AML-193 (cell line): ENCODE results near the gene CHMP6.

Source experiments
- DNase-seq, 2 experiments: peaks; one replicate each; lab custom pipeline; 2025; lab: John Stamatoyannopoulos, UW

CHMP6 gene

DNA sequence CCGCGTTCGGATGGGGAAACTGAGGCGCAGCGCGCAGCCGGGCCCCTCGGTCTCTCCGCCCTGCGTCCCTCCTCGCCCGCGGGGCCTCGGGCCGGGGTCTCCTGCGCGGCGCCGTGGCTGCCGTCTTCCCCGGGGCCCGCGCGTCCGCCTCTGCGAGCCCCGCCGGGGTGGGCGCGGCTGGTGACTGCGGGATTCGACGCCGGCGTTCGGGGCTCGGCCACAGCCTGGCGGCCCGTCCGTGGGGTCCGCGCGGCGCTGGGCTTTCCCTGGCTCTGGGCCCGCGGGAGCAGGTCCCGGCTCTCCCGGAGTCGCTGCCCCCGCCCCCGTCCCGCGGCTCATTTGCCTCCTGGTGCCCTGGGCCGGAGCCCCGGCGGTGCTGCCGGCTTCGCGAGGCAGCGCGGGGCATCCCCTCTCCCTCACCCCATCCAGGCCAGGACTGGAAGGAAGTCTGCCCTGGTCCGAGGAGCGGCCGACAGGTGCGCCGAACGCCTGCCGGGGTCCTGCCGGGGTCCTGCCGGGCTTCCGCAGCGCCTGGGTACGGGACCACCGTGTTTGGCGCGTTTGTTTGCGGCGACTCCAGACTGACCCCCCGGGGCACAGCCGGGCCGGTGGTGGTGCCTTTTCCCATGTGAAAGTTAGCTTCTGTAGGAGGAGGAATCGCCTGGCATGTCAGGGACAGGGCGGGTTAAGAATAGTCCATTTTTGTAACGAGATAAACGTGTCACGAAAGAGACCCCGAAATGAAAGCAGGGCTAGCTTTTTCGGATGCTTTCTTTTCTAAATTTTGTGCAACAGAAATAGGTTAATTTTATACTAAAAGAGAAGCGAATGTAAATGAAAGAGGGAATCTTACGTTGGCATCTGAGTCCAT, 671 bp downstream of the CHMP6 start:
- DNase-seq = no peak

DNA sequence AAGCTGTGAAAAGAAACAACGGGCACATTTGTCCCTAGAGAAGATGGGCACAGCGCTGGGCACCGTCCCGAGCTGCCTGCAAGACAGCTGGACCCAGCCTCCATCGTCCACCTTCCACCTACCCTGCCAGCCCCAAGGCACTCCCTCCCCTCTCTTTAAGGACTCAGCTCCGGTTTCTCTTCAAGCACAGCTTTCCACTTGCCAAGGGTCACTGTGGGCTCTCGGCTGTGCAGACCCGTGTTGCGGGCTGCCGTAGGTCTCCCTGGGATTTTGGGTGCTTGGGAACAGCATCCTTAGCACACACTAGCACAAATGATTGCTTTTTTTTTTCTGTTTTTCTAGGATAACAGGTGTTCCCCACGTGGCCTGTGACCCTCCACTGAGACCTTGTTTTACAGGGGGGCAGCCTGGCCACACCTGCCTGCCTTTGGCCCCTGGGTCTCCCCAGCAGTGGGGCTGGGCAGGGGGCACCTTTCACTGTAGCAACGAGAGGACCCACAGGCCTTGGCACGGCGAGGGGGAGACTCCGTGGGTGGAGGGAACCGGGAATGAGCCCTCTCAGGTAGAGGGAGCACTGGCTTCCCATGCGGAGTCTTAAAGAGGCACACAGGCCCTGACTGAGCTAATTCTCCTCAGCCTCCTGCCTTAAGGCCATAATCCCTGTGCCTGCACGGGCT, 1.4 kb downstream of the CHMP6 start:
- DNase-seq = no peak

DNA sequence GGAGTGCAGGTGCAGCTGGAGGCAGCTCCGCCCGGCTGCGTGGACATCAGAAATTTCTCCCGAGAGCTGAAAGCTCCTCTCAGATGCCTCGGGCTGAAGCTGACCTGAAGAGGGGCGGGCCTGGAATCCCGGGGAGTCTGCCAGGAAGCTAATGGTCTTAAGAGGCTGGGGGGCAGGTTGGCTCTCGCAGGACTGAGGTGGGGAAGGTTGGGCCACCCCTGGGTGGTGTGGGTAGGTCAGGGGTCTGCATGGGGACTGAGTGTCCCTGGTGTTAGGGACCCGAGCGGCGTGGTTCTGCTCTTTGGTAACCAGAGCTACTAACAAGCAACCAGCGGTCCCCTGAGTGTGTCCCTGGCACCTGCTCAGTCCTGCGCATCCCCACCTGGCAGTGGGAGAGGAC, 3.5 kb downstream of the CHMP6 start:
- no peak for DNase-seq

DNA sequence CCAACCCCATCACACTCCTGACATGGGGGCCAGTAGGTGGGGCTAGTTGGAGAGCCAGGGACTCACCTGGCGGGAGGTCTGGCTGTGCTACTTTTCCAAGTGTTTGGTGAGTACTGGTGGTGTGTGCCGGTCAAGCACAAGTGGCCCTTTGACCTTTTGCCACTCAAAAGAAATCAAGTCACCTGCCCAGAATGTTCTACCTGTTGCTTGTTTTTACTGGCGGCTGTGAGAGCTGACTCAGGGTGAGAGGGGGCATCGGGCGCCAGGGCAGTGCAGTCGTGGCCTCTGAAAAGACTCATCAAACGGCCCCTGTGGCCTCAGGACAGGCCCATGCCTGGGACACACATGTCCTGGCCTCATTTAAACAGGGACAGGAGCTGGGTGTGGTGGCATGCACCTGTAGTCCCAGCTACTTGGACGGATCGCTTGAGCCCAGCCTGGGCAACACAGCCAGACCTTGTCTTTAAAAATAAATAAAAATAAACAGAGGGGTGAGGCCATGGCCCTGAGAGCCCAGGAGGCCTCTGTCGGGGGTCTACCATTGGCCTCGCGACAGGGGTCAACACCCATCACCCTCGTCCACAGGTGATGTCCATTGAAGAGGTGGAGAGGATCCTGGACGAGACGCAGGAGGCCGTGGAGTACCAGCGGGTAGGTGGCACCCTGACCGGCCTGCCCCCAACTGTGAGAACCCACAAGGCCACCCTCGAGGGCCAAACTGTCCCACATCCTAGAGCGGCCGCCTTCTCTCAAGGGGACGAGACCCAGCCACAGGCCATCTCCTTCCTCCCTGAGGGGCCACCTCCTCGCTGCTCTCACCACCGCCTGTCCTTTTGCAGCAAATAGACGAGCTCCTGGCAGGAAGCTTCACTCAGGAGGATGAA, 5.0 kb downstream of the CHMP6 start:
- no peak for DNase-seq

DNA sequence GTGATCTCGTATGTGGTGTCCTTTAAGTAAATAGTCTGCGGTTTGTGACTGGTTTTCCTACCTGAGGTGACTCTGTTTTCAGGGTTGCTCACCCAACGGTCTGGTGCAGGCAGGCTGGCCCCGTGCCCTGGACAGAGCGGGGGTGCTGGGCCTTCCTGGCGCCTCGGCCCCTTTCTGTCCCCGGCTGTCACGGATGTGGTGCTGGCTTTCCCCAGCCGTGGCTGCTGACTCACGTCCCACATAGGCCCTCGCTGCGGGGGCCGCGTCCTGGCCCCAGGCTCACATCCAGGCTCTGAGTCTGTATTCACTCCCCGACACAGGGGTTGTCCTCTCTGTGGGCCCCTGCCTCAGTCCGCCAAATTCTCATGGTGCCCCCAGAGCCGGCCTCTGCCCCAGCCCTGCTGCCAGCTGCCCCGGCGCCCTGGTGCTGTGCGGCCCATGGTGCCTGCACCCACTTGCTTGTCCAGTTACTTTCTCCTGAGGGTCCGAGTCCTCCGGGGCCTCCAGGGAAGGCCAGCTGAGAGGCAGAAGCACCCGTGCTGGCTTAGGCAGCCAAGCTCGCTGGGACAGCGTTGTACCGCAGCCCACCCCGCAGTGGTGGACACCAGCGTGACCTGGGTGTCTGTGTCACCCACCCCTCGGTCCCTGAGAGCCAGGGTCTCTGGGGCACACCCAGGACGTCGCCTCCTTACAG, 5.9 kb downstream of the CHMP6 start:
- no peak for DNase-seq

DNA sequence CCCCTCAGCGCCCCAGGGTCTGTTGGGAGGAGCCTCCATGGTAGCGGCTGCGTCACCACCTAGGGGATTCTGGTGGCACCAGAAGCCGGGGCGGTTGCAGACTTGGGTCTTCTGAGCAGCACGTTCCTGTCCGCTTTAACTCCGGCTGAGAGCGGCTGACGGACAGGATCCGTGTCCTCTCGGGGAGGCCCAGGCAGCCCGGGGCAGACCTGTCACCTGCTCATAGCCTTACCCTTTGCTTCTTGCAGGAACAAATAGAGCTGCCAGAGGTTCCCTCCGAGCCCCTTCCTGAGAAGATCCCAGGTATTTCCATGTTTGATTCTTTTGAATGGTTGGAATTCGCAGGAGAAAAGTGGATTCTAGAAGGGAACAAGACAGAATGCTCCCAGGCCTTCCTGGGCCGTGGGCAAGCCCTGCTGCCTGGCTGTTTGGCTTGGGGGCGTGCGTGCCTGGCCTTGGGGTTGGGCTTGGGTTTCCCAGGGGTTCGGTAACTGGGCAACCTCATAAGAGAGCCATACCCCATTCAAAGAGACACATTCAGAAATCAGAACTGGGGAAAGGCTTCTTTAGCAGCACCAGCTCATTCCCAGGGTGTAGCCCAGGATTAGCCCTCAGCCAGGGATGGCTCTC, 6.6 kb downstream of the CHMP6 start:
- no peak for DNase-seq

DNA sequence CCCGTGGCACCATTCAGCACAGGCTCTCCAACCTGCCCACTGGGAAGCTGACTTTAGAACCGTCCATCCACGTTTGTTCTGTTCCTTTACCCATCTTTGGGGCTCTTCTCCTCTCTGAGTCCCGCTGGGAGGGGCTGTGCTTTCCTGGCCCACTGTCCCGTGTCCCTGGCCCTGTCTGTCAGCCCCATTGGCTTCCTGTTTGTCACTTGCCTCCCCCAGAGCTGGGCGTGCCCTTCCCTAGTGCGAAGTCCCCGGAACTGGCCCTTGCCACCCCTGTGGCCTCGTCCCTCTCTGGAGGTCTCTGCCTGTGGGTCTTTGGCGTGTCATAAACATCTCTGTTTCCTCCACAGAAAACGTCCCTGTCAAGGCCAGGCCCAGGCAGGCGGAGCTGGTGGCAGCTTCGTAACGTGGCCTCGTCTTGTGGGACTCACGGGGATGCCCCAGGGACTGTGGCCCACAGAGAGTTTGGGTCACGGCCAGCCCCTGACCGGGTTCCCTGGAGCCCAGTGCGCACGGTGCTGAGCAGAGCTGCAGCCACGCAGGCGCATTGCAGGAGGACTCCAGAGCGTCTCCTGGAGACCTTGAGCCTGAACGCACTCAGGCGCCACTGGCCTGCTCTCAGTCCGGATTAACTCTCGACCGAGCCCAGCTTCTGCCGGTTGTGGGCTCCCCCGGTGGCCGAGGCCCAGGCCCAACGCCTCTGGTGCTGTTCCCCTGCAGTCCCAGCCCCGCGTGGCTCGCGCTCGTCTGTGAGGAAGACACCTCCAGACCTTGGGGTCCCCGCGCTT, 7.3 kb downstream of the CHMP6 start:
- no peak for DNase-seq

DNA sequence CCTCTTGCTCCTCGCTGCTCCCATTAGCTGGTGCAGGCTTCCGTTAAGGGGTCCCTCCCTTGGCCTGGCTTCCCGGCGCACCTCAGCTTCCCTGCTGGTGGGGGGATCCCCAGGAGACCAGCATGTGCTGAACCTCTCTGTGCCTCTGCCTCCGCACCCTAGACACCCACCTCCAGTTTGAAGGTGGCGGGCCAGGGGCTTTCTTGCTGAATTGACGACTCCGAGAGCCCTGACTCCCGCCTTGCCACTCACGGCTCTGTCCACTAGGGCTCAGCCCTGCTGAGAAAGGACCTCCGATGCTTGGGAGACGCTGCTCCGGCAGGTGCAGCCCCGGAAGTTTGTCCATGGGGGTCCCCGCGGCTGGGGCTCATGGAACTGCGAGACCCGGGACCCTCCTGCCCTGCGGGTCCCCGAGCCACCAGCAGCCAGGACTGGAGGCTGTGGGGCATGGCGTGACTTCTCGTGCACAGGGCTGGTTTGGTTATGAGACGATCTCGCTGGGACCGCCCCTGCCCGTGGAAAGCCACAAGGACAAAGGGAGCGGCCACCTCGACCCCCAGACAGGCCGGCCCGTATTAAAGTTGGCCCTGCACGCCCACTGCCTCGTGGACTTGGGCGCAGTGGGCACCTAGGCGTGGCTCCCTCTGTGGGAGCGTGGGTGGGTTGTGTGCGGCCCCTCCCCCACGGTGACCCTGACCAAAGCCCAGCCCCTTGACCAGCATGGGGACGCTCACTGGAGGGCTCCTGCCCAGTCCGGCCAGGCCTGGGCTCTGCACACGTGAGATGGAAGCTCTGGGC, 8.1 kb downstream of the CHMP6 start:
- DNase-seq = no peak

DNA sequence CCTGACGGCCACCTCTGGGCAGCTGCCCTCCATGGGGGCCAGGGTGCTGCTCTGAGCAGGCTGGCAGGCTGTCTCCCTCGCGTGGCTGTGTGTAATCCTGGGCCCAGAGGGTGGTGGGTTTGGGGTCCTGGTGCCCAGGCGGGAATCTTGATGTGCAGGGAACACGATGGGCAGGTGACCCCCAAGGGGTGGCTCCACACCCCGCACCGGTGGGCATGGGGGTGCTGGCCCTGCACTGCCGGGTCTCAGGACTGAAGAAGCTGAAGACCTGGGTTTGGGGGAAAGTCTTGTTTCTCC, 8.6 kb downstream of the CHMP6 start:
- DNase-seq = no peak

DNA sequence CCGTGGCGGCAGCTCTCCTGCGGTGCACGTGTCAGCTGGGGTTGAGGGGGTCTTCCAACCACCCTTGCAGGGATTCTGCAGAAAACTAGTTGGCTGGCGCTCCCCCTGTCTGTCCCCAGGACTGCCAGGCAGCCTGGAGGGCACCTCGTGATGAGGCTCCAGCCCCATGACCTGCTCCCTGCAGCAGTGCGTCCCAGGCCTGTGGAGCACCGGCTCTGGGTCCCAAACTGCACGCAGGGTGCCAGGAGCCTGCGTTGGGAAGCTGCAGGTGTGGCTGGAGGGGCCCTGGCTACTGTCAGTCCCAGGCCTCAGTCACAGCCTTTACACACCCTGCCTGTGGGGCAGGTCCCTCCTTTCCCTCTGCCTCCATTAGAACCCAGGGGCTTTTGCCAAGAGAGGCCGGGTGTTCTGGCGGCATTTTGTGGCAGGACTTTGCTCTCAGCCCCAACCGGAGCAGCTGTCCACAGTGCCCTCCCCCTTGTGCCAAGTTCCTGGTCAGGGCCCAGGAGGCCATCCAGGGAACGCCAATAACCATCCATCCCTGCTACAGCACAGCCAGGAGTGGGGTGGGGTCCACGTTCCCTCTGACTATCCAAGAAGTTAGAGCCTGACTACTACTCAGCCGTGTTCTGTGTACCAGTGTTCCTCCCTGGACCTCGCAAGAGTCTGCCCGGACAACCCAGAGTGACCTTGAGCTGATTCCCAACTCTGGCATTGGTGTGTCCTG, 9.2 kb downstream of the CHMP6 start:
- DNase-seq = no peak

DNA sequence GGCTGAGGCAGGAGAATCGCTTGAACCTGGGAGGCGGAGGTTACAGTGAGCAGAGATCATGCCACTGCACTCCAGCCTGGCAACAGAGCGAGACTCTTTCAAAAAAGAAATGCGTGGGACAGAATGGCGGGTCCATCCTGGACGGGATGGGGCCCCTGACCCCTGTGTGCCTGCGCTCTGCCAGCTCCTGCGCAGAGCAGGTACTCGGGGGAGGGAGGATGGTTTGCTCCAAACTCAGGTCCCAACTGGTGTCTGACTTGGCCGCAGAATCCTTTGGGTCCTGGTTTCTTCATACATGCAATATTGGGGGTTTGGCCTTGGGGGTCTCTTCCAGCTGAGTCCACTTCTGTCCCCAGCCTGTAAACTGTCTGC, 10.4 kb downstream of the CHMP6 start:
- no peak for DNase-seq

DNA sequence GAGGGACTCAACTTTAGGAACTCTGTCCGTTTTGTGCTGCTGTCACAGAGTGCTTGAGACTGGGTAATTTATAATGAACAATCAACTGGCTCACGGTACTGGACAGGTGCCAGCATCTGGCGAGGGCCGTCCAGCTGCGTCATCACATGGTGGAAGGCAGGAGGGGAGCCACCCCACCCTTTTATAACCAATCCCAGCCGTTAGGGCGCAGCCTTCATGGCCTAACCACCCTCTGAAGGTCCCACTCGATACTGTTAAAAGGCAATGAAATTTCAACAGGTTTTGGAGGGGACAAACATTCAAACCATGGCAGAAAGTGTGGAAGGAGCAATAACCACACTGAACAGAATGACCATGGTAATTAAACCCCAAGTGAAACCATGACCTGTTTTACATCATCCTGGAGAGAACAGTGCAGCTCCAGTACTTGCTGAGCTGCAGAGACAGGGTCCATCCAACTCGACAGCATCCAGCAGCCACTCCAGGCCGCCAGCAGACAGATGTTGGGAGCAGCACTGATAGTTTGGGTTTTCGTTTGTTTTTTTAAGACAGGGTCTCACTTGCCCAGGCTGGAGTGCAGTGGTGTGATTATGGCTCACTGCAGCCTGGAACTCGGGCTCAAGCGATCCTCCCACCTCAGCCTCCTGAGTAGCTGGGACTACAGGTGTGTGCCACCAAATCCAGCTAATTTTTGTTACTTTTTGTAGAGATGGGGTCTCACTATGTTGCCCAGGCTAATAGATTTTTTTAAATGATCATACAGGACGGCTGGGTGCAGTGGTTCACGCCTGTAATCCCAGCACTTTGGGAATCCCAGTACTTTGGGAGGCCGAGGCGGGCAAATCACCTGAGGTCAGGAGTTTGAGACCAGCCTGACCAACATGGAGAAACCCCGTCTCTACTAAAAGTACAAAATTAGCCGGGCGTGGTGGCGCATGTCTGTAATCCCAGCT, 11.0 kb downstream of the CHMP6 start:
- no peak for DNase-seq

DNA sequence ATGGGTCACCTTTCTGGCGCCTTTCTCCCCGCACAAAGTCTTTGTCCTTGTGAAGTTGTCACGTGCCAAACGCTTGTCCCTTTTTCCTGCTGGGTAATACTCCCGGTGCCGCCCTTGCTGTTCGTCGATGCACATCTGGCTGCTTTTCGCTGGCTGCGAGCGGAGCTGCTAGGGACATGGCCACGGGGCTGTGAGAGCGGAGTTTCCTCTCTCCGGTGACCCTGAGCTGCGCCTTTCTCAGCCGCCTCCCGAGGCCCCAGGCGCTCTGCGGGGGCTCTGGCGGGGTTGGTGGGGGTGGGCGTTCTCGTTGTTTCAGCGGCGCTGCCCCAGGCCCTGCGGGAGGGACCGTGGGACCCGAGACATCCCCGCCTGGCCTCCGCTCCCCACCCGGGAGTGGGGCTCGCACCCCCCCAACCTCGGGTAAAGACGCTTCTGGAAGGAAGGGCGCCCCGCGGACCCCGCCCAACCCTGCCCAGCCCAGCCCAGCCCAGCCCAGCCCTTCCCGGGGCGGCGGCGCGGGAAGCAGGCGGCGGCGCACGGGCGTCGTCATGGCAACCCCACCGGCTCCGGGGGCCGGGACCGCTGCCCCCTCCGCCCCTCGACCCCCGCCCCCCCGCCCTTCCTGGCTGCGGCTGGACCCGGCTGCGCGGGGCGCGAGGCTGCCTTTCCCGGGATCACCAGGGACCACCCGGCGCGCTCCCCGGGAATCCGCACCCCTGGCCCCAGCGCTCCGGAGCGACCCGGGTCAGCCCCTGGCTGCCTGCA, 12.3 kb downstream of the CHMP6 start:
- no peak for DNase-seq

DNA sequence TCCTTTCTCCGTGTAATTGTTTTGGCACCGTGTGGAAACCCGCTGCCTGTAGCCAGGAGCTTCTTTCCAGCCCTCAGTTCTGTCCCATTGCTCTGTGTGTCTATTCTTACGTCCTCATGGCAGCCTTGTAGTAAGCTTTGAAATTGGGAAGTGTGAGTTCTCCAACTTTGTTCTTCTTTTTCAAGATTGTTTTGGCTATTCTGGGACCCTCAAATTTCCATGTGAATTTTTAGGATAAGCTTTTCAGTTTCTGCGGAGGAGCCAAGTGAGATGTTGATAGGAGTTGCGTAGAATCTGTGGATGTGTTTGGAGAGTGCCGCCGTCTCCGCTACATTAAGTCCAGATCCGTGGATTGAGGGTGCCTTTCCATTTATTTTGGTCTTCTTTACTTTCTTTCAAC, 15.2 kb downstream of the CHMP6 start:
- DNase-seq = no peak

DNA sequence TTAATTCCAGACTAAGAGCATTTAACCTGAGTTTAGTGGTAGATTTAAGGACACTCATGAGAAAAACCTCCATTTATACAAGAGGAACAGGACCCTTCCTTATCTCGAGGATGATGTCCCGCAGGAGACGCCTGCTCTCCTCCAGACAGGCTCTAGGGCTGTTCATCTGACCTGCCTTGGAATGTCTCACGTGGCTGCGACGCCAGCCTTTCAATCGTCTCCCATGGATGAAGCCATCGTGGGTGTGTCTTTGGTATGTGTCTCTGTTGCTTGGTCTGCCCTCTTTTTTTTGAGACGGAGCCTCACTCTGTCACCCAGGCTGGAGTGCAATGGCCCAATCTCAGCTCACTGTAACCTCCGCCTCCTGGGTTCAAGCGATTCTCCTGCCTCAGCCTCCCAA, 16.5 kb downstream of the CHMP6 start:
- DNase-seq = no peak

DNA sequence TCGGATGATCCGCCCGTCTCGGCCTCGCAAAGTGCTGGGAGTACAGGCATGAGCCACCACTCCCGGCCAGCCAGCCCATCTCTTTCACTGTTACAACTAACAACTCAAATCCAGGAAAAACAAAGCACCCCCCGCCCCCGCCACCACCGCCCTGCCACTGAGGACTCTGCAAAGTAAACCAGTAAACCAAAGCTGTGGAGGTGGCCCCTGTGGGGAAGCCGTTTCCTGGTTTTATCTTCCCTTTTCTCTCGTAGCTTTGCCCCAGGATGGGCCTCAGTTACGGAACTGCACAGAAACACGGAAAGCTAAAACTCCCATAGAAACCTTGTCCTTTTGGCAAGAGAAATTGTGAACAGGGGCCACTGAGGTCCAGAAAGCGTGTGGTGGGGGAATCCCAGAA, 17.5 kb downstream of the CHMP6 start:
- no peak for DNase-seq

DNA sequence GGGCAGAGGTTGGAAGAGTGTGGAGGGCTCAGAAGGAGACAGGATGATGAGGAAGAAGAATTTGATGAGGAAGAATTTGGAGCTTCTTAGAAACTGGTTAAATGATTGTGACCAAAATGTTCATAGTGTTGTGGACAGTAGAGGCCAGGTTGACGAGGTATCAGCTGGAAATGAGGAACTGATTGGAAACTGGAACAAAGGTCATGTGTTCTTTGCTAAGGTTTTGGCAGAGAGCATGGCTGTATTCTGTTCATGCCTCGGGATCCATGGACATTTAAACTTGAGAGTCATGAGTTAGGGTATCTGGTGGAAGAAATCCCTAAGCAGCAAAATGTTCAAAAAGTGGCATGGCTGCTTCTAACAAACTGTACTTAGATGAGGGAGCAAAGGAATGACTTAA, 19.3 kb downstream of the CHMP6 start:
- DNase-seq = no peak

DNA sequence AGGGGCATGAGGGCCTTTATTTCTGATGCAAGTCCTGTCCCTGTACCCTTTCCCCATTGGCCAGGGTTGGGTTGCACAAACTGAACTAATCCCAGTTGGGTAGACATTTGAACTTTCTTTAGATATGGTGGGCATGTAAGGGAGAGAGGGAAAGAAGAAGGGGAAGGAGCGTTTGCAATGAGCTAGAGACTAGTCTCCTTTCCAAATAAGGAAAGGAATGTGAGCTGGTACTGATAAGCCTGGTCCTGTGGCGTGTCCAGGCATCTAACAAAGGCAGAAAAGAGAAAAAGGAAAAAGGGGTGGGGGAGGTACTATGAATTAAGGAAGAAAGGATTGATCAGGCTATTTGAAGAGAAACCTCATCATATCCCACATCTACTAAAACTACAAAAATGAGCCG, 20.3 kb downstream of the CHMP6 start:
- DNase-seq = no peak
